Liver (tissue), 9 donors: Measurements from ENCODE around the gene EPHA6. TPM values are rescaled to one million over a fixed set of nuclear protein-coding genes. Genes with fewer than 3 reads are reported as not detected.

Experiments used
- DNase-seq: peaks from one replicate; pipeline ENCODE4 v3.0.0-alpha.2; 2017; ENCODE audit warnings: low spot score
- H3K27ac ChIP-seq, 2 donors: one replicate each; pipeline ENCODE4 v1.7.0; 2013; ENCODE audit warnings: inconsistent platforms in 2 of 2, low read length in 2 of 2, control low read depth in 1 of 2, low read depth in 1 of 2, mild to moderate bottlenecking in 1 of 2
- H3K27me3 ChIP-seq, 4 donors: one replicate each; pipeline versions ENCODE4 v1.6.1 to v1.7.0; 2013; ENCODE audit warnings: low read length in 3 of 4, inconsistent platforms in 1 of 4, mild to moderate bottlenecking in 1 of 4, moderate library complexity in 1 of 4; ENCODE audit not compliant: control insufficient read depth in 4 of 4, insufficient read depth in 4 of 4
- H3K36me3 ChIP-seq, 4 donors: one replicate each; pipeline versions ENCODE4 v1.6.1 to v1.7.0; 2013; ENCODE audit warnings: low read length in 3 of 4, mild to moderate bottlenecking in 3 of 4, low read depth in 1 of 4, moderate library complexity in 1 of 4; ENCODE audit not compliant: control insufficient read depth in 4 of 4, insufficient read depth in 3 of 4
- H3K4me1 ChIP-seq, 4 donors: one replicate each; pipeline versions ENCODE4 v1.6.1 to v1.7.0; 2013; ENCODE audit warnings: low read length in 3 of 4, mild to moderate bottlenecking in 3 of 4, moderate library complexity in 1 of 4; ENCODE audit not compliant: control insufficient read depth in 4 of 4, insufficient read depth in 4 of 4
- H3K4me3 ChIP-seq, 3 donors: one replicate each; pipeline versions ENCODE4 v1.6.1 to v1.7.0; 2013; ENCODE audit warnings: low read length in 3 of 3, control low read depth in 1 of 3, low read depth in 1 of 3, mild to moderate bottlenecking in 1 of 3
- H3K9ac ChIP-seq, 2 donors: one replicate each; pipeline ENCODE4 v1.7.0; 2013; ENCODE audit warnings: low read length in 2 of 2, mild to moderate bottlenecking in 2 of 2, moderate library complexity in 2 of 2, control low read depth in 1 of 2, low read depth in 1 of 2
- H3K9me3 ChIP-seq, 4 donors: one replicate each; pipeline versions ENCODE4 v1.6.1 to v1.7.0; 2013; ENCODE audit warnings: low read length in 3 of 4; ENCODE audit not compliant: control insufficient read depth in 4 of 4
- EGR1 ChIP-seq, 2 donors: IDR thresholded peaks; 2 replicates each; pipeline ENCODE4 v1.6.1; 2016 to 2018; ENCODE audit warnings: antibody characterized with exemption in 2 of 2, low read depth in 2 of 2
- FOXA1 ChIP-seq: IDR thresholded peaks from 2 replicates; pipeline ENCODE4 v1.6.1; 2016; ENCODE audit warnings: antibody characterized with exemption
- FOXA2 ChIP-seq: IDR thresholded peaks from 2 replicates; pipeline ENCODE4 v1.6.1; 2016; ENCODE audit warnings: antibody characterized with exemption
- GABPA ChIP-seq, 2 donors: IDR thresholded peaks in 1 of 2; conservative IDR thresholded peaks in 1 of 2; 2 replicates each; pipeline ENCODE4 v1.6.1; 2016; ENCODE audit warnings: antibody characterized with exemption in 2 of 2, mild to moderate bottlenecking in 1 of 2, moderate library complexity in 1 of 2
- HNF4A ChIP-seq, 2 donors: conservative IDR thresholded peaks; 2 replicates each; pipeline ENCODE4 v1.6.1; 2016; ENCODE audit warnings: antibody characterized with exemption in 2 of 2, mild to moderate bottlenecking in 2 of 2
- HNF4G ChIP-seq: IDR thresholded peaks from 2 replicates; pipeline ENCODE4 v1.6.1; 2016; ENCODE audit warnings: antibody characterized with exemption
- JUND ChIP-seq, 2 donors: IDR thresholded peaks; 2 replicates each; pipeline ENCODE4 v1.6.1; 2016; ENCODE audit warnings: antibody characterized with exemption in 2 of 2
- NR2F2 ChIP-seq: IDR thresholded peaks from 2 replicates; pipeline ENCODE4 v1.6.1; 2016; ENCODE audit warnings: antibody characterized with exemption
- RAD21 ChIP-seq, 2 donors: IDR thresholded peaks; 2 replicates each; pipeline ENCODE4 v1.6.1; 2016; ENCODE audit warnings: antibody characterized with exemption in 2 of 2, mild to moderate bottlenecking in 2 of 2
- RXRA ChIP-seq, 2 donors: IDR thresholded peaks; 2 replicates each; pipeline ENCODE4 v1.6.1; 2017 to 2018; ENCODE audit warnings: antibody characterized with exemption in 2 of 2, mild to moderate bottlenecking in 1 of 2
- SP1 ChIP-seq: IDR thresholded peaks from 2 replicates; pipeline ENCODE4 v1.6.1; 2018; ENCODE audit warnings: antibody characterized with exemption, mild to moderate bottlenecking
- TAF1 ChIP-seq: conservative IDR thresholded peaks from 2 replicates; pipeline ENCODE4 v1.6.1; 2016; ENCODE audit warnings: antibody characterized with exemption, mild to moderate bottlenecking
- YY1 ChIP-seq: IDR thresholded peaks from 2 replicates; pipeline ENCODE4 v1.6.1; 2016; ENCODE audit warnings: antibody characterized with exemption, mild to moderate bottlenecking
- WGBS: extraction: QIAGEN DNeasy Blood & Tissue Kit; methylation state at CpG from one replicate; pipeline ENCODE4 v1.1.7; 2013; 5-methylcytosine and 5-hydroxymethylcytosine counted together
- polyA plus RNA-seq, 2 donors: library from polyadenylated mRNA; stranded (reverse) in 1 of 2; unstranded in 1 of 2; fragments of 200-250 nt in 1 of 2; fragments of >200 nt in 1 of 2; fragmentation: Nextera tagmentation in 1 of 2; extraction: Ambion mirVana in 1 of 2; gene quantifications; one replicate each; pipeline versions ENCODE4 v1.2.1 to v1.2.3, GENCODE V29; 2013 to 2015
- total RNA-seq, 2 donors: library from RNA; depleted of rRNA; stranded (reverse); fragments of >200 nt; gene quantifications; one replicate each; pipeline ENCODE4 v1.2.3, GENCODE V29; 2014
- TF ChIP-seq, protein P1 (sequence below): IDR thresholded peaks from 2 replicates; pipeline ENCODE4 v1.6.1; 2016; ENCODE audit warnings: antibody characterized with exemption
- TF ChIP-seq, protein P2 (sequence below): fragments of 150-350 bp; IDR thresholded peaks from 2 replicates; pipeline ENCODE4 v1.5.1; 2017; ENCODE audit warnings: improper control_type of control experiment, low read depth, low read length; ENCODE audit not compliant: missing input control
- TF ChIP-seq, protein P3 (sequence below): IDR thresholded peaks from 2 replicates; pipeline ENCODE4 v1.6.1; 2016; ENCODE audit warnings: antibody characterized with exemption
- TF ChIP-seq, protein P4 (sequence below): IDR thresholded peaks from 2 replicates; pipeline ENCODE4 v1.6.1; 2016; ENCODE audit warnings: antibody characterized with exemption
- TF ChIP-seq, protein P5 (sequence below): IDR thresholded peaks from 2 replicates; pipeline ENCODE4 v1.6.1; 2016; ENCODE audit warnings: antibody characterized with exemption, mild to moderate bottlenecking
- donor health status: healthy.
- donor health status: healthy.
- donor health status: healthy.
- donor health status: healthy.
- donor health status: healthy.

EPHA6 gene
- total and polyA plus RNA-seq, 4 donors, result 0.05 to 0.17 (median 0.05) TPM; not detected in 1

DNA sequence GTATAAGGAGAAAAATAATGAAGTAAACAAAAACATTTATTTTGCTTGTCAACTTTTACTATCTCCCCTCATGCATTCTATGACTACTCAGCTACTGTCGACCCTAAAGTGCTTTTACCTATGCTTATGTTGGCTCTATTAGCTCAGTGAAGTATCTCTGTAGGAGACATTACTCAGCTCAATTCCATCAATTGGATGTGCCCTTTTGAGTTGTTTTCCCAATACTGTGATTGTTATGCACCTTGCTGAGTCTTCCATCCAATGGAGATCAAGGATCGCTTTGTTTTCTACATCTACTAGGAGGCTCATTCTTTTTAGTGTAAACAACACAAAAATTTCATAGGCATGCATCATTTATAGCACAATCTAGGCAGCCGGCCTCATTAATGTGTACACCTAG lies 546.4 kb downstream of the EPHA6 start:
- Histone ChIP-seq H3K9ac (no peak overlapping the region), H3K27me3 (no peaks in the 10 kb centered on the region), H3K27ac (no peak overlapping the region), H3K36me3 (no peaks in the 10 kb centered on the region), H3K4me3 (no peak overlapping the region), H3K9me3 (no peaks in the 10 kb centered on the region), H3K4me1 (no peaks in the 10 kb centered on the region)
- TF ChIP-seq, protein P1, sequence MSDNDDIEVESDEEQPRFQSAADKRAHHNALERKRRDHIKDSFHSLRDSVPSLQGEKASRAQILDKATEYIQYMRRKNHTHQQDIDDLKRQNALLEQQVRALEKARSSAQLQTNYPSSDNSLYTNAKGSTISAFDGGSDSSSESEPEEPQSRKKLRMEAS, result no peak
- TF ChIP-seq, protein P2, sequence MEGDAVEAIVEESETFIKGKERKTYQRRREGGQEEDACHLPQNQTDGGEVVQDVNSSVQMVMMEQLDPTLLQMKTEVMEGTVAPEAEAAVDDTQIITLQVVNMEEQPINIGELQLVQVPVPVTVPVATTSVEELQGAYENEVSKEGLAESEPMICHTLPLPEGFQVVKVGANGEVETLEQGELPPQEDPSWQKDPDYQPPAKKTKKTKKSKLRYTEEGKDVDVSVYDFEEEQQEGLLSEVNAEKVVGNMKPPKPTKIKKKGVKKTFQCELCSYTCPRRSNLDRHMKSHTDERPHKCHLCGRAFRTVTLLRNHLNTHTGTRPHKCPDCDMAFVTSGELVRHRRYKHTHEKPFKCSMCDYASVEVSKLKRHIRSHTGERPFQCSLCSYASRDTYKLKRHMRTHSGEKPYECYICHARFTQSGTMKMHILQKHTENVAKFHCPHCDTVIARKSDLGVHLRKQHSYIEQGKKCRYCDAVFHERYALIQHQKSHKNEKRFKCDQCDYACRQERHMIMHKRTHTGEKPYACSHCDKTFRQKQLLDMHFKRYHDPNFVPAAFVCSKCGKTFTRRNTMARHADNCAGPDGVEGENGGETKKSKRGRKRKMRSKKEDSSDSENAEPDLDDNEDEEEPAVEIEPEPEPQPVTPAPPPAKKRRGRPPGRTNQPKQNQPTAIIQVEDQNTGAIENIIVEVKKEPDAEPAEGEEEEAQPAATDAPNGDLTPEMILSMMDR, result no peak
- TF ChIP-seq EGR1 (IDR thresholded peaks at IDR 0.05; ENCODE audit: low read depth in 2 of 2) (no peak), NR2F2 (no peak), RXRA (IDR thresholded peaks at IDR 0.05) (no peak), HNF4G (no peak), GABPA (IDR thresholded peaks at IDR 0.05 in 1 of 2, conservative IDR thresholded peaks at IDR 0.05 in 1 of 2) (no peak), YY1 (no peak), FOXA2 (no peak), SP1 (no peak), JUND (IDR thresholded peaks at IDR 0.05) (no peak), TAF1 (no peak), HNF4A (conservative IDR thresholded peaks at IDR 0.05) (no peak), FOXA1 (no peak), RAD21 (IDR thresholded peaks at IDR 0.05) (no peak)
- TF ChIP-seq, protein P3, sequence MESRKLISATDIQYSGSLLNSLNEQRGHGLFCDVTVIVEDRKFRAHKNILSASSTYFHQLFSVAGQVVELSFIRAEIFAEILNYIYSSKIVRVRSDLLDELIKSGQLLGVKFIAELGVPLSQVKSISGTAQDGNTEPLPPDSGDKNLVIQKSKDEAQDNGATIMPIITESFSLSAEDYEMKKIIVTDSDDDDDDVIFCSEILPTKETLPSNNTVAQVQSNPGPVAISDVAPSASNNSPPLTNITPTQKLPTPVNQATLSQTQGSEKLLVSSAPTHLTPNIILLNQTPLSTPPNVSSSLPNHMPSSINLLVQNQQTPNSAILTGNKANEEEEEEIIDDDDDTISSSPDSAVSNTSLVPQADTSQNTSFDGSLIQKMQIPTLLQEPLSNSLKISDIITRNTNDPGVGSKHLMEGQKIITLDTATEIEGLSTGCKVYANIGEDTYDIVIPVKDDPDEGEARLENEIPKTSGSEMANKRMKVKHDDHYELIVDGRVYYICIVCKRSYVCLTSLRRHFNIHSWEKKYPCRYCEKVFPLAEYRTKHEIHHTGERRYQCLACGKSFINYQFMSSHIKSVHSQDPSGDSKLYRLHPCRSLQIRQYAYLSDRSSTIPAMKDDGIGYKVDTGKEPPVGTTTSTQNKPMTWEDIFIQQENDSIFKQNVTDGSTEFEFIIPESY, result no peak
- TF ChIP-seq, protein P4, sequence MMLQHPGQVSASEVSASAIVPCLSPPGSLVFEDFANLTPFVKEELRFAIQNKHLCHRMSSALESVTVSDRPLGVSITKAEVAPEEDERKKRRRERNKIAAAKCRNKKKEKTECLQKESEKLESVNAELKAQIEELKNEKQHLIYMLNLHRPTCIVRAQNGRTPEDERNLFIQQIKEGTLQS, result no peak
- TF ChIP-seq, protein P5, sequence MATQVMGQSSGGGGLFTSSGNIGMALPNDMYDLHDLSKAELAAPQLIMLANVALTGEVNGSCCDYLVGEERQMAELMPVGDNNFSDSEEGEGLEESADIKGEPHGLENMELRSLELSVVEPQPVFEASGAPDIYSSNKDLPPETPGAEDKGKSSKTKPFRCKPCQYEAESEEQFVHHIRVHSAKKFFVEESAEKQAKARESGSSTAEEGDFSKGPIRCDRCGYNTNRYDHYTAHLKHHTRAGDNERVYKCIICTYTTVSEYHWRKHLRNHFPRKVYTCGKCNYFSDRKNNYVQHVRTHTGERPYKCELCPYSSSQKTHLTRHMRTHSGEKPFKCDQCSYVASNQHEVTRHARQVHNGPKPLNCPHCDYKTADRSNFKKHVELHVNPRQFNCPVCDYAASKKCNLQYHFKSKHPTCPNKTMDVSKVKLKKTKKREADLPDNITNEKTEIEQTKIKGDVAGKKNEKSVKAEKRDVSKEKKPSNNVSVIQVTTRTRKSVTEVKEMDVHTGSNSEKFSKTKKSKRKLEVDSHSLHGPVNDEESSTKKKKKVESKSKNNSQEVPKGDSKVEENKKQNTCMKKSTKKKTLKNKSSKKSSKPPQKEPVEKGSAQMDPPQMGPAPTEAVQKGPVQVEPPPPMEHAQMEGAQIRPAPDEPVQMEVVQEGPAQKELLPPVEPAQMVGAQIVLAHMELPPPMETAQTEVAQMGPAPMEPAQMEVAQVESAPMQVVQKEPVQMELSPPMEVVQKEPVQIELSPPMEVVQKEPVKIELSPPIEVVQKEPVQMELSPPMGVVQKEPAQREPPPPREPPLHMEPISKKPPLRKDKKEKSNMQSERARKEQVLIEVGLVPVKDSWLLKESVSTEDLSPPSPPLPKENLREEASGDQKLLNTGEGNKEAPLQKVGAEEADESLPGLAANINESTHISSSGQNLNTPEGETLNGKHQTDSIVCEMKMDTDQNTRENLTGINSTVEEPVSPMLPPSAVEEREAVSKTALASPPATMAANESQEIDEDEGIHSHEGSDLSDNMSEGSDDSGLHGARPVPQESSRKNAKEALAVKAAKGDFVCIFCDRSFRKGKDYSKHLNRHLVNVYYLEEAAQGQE, result no peak
- 59% methylated on average over 3 of the region's 3 CpGs for WGBS
- DNase-seq, result no peak

DNA sequence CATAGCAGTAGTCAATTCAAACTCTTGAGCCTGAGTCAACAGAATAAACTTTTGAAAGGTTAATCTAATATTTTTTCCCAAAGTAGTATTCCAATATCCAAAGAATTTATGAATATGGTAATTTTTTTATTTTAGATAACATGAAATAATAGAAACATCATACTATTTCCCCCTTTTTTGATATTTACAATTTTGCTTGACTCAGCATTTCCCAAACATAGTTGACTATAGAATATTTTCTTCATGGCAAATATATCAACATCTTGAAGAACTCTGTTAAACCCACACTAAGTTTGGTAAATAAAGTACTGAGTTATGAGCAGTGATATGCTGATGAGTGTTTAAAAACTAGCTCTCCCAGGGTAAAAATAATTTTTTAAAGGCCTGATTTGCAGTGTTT lies 570.2 kb downstream of the EPHA6 start:
- Histone ChIP-seq H3K9me3 (no peaks in the 10 kb centered on the region), H3K4me3 (no peak overlapping the region), H3K27ac (no peak overlapping the region), H3K4me1 (no peaks in the 10 kb centered on the region), H3K9ac (no peak overlapping the region), H3K36me3 (no peaks in the 10 kb centered on the region), H3K27me3 (no peaks in the 10 kb centered on the region)
- no peak for DNase-seq
- TF ChIP-seq FOXA2, result no peak
- TF ChIP-seq, protein P4, result no peak
- TF ChIP-seq TAF1, result no peak
- TF ChIP-seq, protein P3, result no peak
- TF ChIP-seq, protein P1, result no peak
- TF ChIP-seq RAD21 (IDR thresholded peaks at IDR 0.05), result no peak
- TF ChIP-seq FOXA1, result no peak
- TF ChIP-seq HNF4G, result no peak
